GM10847 (cell line): ENCODE data around the gene ZCCHC24.

Experiments
- POLR2A ChIP-seq: IDR thresholded peaks from 2 replicates; pipeline ENCODE4 v1.6.1; 2011; ENCODE audit not compliant: insufficient read length; ENCODE audit errors: extremely low read depth

The ZCCHC24 gene

DNA sequence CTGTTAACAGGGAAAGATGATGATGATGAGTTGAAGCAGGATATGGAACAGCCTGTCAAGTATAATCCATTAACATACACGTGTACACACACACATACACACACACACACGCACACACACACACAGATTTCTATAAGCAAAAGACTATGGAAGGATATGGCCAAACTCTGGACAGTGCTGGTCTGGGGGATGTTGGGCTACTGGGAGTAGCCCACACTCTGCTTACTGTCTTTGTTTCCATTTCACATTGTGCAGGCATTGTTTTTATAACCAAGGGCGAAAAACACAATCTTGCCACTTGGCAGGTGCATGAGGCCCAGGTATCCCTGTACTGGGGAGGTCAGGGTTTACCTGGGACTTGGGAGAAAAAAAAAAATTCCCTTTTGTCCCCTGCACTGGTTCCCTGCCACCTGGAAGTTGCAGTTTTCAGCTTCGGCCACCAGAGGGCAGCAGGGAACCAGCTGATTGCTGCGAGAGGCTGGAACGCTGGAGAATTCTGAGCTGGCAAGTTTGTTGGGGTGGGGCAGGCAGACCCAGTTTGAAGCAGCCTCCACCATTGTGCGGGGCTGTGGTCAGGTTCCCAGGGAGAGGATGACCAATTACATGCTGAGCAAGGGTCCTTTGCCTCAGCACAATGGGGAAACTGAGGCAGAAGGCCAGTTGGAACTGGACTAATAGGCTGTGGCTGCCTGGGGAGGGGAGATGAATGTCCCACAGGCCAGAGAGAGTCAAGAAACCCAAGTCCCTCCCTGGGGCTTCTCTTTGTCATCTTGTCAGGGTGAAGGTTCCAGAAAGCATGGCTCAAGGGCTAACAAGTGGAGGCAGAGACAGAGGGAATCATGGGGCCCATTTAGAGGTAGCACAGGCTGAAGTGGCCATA, 70.9 kb downstream of the ZCCHC24 start:
- no peak for TF ChIP-seq POLR2A

DNA sequence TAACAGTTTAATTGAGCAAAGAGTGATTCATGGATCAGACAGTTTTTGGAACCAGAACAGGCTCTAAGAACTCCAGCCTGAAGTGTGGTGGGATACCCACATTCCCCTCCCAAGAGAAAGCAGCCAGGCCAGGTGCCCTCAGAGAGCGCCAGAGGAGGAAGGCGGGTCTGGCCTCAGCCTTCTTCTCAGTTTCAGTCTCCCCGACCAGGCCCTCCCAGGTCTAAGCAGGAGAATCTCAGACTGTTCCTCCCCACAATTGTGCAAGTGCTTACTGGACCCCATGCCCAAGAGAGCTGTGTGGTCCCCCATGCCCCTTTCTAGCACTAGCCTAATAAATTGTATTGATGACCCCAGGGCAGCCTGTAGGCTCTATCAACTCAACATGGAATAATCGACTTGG, 72.6 kb downstream of the ZCCHC24 start:
- TF ChIP-seq POLR2A = no peak

GRCh38 chr10:79367426-79368189, 77.8 kb downstream of the ZCCHC24 start:
- no peak for TF ChIP-seq POLR2A

DNA sequence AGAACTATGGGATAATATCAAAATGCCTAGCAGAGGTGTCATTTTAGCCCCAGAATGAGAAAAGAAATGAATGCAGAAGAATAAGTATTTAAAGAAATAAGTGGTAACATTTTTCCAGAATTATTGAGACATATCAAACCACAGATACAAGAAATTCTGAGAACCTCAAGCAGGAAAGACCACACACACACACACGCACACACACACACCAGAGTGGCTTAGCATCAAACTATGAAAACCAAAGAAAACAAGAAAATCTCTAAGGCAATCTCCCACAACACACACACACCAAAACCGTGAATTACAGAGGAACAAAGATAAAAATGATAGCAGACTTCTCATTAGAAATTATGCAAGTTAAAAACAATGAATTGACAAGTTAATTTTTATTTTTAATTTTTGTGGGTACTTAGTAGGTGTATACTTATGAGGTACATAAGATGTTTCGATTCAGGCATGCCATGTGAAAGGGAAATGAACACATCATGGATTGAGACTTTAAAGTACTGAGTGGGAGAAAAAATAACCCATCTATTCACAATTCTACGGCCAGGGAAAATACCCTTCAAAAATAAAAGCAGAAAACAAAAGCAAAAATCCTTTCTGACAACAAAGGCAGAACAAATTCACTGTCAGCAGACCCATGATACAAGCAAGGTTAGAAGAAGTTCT, 83.6 kb downstream of the ZCCHC24 start:
- TF ChIP-seq POLR2A = no peak

DNA sequence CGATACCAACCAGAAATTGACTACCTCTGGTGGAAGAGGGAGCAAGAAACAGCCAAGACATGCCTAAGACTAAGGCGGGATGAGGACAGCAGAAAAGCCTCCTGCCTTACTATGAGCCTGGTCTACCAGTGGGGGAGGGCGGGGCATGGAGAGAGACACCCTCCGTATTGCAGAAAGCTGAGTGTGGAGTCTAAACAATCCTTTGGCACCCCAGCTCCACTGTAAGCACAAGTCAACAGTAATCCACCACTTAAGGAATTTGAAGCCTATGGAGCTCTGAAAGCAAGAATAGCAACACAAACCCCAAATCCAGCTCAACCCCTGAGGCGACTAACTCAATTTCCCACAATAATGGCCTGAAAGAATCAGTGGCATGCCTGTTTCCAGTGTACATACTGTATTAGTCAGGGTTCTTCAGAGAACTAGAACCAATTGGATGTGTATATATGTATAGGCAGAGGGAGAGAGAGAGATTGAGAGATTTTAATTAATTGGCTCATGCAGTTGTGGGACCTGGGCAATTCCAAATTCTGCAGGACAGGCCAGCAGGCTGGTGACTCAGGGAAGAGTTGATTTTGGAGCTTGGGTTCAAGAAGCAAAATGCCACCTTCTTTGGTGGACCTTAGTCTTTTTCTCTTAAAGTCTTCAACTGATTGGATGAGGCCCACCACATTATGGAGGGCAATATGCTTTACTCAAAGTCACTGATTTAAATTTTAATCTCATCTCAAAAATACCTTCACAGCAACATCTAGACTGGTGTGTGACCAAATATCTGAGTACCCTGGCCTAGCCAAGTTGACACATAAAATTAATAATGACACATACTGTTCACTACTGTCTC, 84.7 kb downstream of the ZCCHC24 start:
- TF ChIP-seq POLR2A = no peak

GRCh38 chr10:79359816-79360498, 85.5 kb downstream of the ZCCHC24 start:
- TF ChIP-seq POLR2A = no peak

DNA sequence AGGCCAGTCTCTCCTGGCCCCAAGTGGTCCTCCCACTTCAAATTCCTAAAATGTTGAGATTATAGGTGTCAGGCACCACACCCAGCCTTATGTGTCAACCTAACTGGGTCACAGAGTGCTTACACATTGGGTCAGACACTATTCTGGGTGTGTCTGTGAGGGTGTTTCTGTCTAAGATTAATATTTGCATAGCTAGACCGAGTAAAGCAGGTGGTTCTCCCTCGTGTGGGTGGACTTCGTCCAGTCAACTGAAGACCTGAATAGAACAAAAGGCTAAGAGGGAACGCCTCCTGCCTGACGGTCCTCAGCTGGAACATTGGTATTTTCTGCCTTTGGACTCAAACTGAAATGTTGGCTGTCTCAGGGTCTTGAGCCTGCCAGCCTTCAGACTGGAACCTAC, 86.6 kb downstream of the ZCCHC24 start:
- TF ChIP-seq POLR2A = no peak

DNA sequence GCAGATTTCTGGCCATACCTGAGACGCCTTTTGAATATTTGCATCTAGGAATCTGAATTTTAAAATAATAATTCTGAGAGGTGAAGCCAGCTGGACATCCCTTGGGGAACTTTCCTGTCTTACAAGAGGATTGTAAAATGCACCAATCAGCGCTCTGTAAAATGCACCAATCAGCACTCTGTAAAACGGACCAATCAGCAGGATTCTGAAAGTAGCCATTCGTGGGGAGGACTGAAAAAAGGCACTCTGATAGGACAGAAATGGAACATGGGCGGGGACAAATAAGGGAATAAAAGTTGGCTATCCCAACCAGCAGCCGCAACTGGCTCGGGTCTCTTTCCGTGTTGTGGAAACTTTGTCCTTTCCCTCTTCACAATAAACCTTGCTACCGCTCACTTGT, 88.2 kb downstream of the ZCCHC24 start:
- TF ChIP-seq POLR2A = no peak

- TF ChIP-seq POLR2A = no peak
Measured at GRCh38 chr10:79356104-79356503, 89.3 kb downstream of the ZCCHC24 start.

DNA sequence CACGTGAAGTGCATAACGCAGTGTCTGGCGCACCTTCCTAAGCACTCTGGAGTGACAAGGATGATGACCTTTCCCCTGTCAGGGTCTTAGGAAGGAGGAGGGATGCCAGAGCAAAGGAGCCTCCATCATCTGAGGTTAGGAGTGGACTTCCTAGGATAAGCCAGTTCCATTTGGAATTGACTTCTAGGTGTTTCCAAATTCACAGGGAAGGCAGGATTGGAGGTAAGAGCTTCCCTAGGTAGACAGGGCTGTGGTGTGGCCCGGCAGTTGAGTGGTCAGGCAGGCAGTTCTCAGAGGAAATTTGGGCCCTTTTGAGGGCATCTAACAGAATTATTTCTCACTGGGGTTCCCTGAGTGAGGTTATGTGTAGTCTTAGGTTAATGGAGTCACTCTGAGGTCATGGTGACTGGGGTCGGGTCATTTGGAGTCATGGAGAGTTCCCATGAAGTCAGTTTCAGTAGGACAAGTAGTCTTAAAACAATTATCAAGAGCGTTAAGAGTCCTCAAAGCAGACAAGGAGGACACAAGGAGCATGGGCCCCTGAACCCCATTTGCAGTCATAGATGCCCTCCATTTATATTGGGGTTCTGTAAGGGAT, 89.9 kb downstream of the ZCCHC24 start:
- TF ChIP-seq POLR2A = no peak

DNA sequence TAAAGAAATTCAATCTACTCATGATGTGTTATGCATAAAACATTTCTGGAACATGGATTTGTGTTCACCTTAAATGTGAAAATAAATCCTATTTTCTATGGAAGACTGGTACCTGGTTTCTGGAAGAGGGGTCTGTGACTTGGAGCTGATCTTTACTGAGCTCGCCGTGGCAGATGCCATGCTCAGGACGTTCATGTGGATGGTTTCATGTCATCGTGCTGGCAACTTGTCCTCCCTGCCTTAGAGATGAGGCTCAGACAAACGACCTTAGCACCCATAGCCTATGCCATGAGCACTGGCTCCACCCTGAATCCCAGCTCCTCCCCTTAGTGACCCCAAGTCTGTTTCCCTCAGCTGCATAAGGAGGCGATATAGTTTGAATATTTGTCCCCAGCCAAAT, 90.8 kb downstream of the ZCCHC24 start:
- TF ChIP-seq POLR2A = no peak

DNA sequence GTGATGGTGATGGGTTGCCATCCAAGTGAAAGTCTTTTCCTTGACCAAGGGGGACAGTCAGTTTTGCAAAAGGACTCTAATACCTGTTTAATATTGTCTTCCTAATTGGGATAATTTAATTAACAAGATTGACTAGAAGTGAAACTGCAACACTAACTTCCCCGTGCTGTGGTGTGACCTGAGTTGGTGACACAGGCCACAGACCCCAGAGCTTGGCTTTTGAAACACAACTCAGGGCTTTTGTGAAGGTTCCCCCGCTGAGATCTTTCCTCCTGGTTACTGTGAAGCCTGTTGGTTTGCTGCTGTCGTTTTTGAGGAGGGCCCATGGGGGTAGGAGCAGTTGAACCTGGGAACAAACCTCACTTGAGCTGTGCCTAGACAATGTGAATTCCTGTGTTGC, 91.3 kb downstream of the ZCCHC24 start:
- no peak for TF ChIP-seq POLR2A

DNA sequence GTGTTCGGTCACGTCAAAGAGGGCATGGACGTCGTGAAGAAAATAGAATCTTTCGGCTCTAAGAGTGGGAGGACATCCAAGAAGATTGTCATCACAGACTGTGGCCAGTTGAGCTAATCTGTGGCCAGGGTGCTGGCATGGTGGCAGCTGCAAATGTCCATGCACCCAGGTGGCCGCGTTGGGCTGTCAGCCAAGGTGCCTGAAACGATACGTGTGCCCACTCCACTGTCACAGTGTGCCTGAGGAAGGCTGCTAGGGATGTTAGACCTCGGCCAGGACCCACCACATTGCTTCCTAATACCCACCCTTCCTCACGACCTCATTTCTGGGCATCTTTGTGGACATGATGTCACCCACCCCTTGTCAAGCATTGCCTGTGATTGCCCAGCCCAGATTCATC, 91.7 kb downstream of the ZCCHC24 start:
- no peak for TF ChIP-seq POLR2A

GRCh38 chr10:79353000-79353406, 92.4 kb downstream of the ZCCHC24 start:
- no peak for TF ChIP-seq POLR2A
